ENCODE results near the gene WSB1.
A peak's percentile ranks its signal among the peaks of the same experiment; 100 is the strongest.
"Not testable (repeated sequence)": the region's sequence is repeated elsewhere in the genome, so short reads cannot be mapped to it uniquely, and the experiment has no call there.

WSB1 gene

GRCh38 chr17:27318228-27318627 lies 24.3 kb downstream of the WSB1 start:
- no peak for DNase-seq

GRCh38 chr17:27318633-27319032 lies 24.7 kb downstream of the WSB1 start:
- no peak for DNase-seq

GRCh38 chr17:27319541-27320221 lies 25.8 kb downstream of the WSB1 start:
- DNase-seq, result no peak

- no peak for DNase-seq
These were observed 26.3 kb downstream of the WSB1 start for GRCh38 chr17:27320222-27320560.

- DNase-seq, result no peak
These were observed 27.5 kb downstream of the WSB1 start for GRCh38 chr17:27321372-27321771.

GRCh38 chr17:27322026-27322425 lies 28.1 kb downstream of the WSB1 start:
- DNase-seq, result no peak

GRCh38 chr17:27322690-27323508 lies 29.0 kb downstream of the WSB1 start:
- DNase-seq, result no peak

- no peak for DNase-seq
These were observed 29.8 kb downstream of the WSB1 start for GRCh38 chr17:27323538-27324215.

GRCh38 chr17:27324771-27325339 lies 30.9 kb downstream of the WSB1 start:
- DNase-seq, result no peak

GRCh38 chr17:27326051-27326450 lies 32.1 kb downstream of the WSB1 start:
- no peak for DNase-seq

GRCh38 chr17:27326585-27326984 lies 32.7 kb downstream of the WSB1 start:
- no peak for DNase-seq

- no peak for DNase-seq
These were observed 33.5 kb downstream of the WSB1 start for GRCh38 chr17:27327397-27327796.

- no peak for DNase-seq
These were observed 34.0 kb downstream of the WSB1 start for GRCh38 chr17:27327871-27328270.

GRCh38 chr17:27328686-27329085 lies 34.8 kb downstream of the WSB1 start:
- not testable (repeated sequence) for DNase-seq

GRCh38 chr17:27329146-27329805 lies 35.4 kb downstream of the WSB1 start:
- DNase-seq, result no peak

GRCh38 chr17:27332047-27332393 lies 38.1 kb downstream of the WSB1 start:
- DNase-seq, result no peak

GRCh38 chr17:27332485-27333409 lies 38.8 kb downstream of the WSB1 start:
- peak; percentile 91 for DNase-seq

GRCh38 chr17:27333410-27333980 lies 39.6 kb downstream of the WSB1 start:
- no peak for DNase-seq

GRCh38 chr17:27336184-27336583 lies 42.3 kb downstream of the WSB1 start:
- DNase-seq, result peak; percentile 29

- no peak for DNase-seq
These were observed 44.6 kb downstream of the WSB1 start for GRCh38 chr17:27338536-27338985.

GRCh38 chr17:27339198-27339835 lies 45.4 kb downstream of the WSB1 start:
- DNase-seq, result no peak

Data from CD4-positive, alpha-beta T cell treated with Interferon gamma for 1 hour (primary cell).